Islet of Langerhans (tissue), 1 donor: Measurements from ENCODE around the gene TIGD1.
"Not testable (repeated sequence)": the region's sequence is repeated elsewhere in the genome, so short reads cannot be mapped to it uniquely, and the experiment has no call there.

ENCODE experiments used
- FAIRE-seq: peaks from one replicate; lab custom pipeline; 2011; peaks lifted over from hg19 to GRCh38; lab: Jason Lieb, UNC

The TIGD1 gene

DNA sequence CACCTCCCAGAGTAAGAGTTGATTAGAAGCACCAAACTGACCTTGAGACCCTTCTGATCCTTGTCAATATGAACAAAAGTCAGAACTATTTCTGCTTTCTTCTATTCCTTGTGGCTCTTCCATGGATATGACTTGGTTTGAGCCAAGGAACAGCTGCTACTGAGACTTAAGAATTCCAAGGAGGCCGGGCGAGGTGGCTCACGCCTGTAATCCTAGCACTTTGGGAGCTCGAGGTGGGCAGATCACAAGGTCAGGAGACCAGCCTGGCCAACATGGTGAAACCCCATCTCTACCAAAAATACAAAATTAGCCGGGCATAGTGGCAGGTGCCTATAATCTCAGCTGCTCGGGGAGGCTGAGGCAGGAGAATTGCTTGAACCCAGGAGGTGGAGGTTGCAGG is 20.1 kb upstream of the TIGD1 start:
- FAIRE-seq, result not testable (repeated sequence)

GRCh38 chr2:232569541-232569940 is 19.2 kb upstream of the TIGD1 start:
- no peak for FAIRE-seq

GRCh38 chr2:232568161-232568560 is 17.8 kb upstream of the TIGD1 start:
- FAIRE-seq, result no peak

DNA sequence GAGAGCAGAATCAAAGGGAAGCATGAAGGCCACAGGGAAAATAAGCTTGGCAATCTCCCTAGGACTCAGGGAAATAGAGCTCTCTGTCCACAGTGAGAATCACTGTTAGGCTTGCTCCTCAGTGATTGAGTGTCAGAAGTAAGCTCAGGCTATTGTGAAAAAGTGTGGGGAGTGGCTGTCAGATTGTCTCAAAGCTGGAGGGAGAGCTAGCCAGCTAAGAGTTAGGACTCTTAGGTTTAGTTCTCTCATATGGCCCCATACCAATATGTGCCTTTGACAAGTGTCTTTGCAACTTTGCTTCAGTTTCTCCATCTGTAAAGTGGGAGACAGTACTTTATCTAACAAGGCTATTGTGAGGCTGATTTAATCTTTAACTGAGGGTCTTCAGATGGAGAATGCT is 17.4 kb upstream of the TIGD1 start:
- no peak for FAIRE-seq

- FAIRE-seq, result no peak
These were observed 13.2 kb upstream of the TIGD1 start for GRCh38 chr2:232563580-232563979.

GRCh38 chr2:232562515-232563151 is 12.3 kb upstream of the TIGD1 start:
- FAIRE-seq, result no peak

DNA sequence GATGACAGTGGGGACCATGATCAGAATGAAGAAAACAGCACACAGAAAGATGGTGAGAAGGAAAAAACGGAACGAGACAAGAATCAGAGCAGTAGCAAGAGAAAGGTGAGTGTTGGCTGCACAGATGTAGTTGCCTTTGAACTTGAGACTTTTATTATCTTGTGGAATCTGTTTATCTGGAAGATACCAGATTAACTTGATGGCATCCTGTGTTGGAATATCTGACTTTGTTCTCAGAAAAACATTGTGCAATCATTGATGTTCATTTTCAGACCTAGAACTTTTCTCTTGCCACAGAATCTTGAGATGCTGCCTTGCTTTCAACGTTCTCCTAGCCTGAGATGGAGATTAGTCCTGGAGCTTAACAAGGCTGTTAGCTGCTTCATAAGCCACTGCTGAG is 6.1 kb upstream of the TIGD1 start:
- FAIRE-seq, result no peak

DNA sequence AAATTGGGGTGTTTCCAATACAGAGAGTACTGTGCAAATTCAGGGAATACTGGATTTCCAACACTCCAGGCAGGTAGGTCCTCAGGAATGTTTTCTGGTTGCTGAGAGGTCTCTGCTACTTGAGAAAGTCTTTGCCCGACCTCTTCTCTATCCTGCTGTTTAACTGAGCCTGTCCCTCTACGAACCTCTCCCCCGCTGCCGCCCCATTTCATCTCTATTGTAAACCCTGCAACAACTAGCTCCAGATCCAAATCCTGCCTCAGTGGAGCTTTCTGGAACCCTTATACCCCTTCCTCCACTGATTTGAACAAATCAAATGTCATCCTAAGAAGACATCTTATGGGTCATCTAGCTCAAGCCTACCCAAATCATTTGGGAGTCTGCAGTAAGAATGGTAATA is 1.4 kb upstream of the TIGD1 start:
- FAIRE-seq, result no peak

DNA sequence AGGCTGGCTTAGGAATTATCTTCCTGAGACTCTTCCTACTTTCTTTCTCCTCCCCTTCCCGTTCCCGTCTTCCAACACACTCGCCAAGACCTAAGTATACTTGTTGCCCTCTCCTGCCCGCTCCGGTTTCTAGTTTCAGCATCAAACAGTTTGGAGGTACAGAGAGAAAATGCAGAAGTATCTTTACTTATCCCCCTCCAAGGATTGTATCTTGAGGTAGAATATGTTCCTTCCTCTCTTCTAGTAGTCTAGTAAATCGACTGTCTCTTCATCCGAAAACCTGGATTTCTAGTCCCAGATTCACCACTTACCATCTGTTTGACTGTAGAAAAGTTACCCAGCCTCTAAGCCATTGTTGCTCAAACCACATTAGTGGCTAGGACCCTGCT is 887 bp upstream of the TIGD1 start:
- FAIRE-seq, result no peak

DNA sequence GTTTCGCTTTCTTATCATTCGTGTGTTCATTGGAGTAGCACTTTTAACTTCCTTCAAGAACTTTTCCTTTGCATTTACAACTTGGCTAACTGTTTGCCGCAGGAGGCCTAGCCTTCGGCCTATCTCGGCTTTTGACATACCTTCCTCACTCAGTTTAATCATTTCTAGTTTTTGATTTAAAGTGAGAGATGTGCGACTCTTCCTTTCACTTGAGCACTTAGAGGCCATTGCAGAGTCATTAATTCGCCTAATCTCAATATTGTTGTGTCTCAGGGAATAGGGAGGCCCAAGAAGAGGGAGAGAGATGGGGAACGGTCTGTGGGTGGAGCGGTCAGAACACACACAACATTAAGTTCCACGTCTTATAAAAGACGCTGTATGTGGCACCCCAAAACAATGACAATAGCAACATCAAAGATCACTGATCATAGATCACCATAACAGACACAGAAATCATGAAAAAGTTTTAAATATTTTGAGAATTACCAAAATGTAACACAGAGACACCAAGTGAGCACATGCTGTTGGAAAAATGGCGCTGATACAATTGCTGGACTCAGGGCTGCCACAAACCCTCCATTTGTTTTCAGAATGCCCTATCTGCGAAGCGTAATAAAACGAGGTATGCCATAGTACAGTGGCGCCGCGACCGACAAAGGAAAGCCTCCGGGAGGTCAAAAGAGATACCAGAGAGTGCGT is 553 bp downstream of the TIGD1 start:
- FAIRE-seq, result no peak

DNA sequence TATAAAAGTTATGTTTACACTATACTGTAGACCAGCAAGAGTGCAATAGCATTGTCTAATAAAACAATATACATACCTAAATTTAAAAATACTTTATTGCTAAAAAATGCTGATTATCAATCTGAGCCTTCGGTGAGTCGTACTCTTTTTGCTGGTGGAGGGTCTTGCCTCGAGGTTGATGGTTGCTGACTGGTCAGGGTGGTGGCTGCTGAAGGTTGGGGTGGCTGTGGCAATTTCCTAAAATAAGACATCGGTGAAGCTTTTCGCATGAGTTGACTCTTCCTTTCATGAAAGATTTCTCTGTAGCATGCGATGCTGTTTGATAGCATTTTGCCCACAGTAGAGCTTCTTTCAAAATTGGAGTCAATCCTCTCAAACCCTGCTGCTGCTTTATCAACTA is 2.4 kb downstream of the TIGD1 start:
- FAIRE-seq, result no peak

- no peak for FAIRE-seq
These were observed 4.6 kb downstream of the TIGD1 start for GRCh38 chr2:232545511-232546375.

DNA sequence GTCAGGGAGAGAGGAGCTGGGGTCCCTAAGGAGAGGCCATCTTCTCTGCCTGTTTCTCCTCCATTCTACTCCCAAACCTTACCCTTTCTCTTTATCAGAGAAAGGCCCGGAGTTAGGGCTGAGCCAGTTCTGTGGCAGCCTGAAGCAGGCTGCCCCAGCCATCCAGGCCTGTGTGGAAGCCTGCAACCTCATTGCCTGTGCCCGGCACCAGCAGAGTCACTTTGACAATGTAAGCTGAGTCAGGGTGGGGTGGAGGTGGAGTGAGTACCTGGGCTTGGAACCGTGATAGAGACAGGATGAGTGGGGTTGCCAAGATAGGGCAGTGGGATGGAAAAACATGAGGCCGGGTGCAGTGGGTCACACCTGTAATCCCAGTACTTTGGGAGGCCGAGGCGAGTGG is 5.7 kb downstream of the TIGD1 start:
- no peak for FAIRE-seq

DNA sequence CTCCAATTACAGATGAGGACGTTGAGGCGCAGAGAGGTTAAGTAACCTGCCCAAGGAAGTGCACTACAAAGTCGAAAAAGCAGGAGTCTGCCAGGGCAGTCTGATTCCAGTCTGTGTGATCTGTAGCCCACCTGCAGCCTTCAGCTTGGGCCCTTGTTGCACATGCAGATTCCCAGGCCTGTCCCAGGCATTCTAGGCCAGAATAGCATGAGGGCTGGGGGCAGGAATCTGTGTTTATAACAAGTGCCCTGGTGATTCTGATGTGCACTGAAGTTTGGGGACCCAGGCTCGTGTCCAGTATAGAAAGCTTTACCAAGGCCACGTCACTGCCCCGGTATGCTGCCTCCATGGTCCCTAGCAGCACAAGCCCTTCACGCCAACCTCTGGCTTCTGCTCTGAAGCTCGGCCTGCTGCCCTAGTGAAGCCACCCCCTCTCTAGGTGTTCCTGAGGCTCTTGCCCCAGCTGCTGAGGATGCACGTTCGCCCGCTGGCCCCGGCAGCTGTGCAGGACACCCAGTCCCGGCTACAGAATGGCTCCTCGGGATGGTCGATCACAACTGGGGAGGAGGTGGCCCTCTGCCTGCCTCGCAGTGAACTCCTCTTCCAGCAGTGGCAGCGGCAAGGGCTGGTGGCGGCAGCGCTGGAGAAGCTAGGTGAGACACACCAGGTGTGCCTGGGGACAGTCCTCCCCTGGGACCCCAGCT is 6.3 kb downstream of the TIGD1 start:
- no peak for FAIRE-seq

DNA sequence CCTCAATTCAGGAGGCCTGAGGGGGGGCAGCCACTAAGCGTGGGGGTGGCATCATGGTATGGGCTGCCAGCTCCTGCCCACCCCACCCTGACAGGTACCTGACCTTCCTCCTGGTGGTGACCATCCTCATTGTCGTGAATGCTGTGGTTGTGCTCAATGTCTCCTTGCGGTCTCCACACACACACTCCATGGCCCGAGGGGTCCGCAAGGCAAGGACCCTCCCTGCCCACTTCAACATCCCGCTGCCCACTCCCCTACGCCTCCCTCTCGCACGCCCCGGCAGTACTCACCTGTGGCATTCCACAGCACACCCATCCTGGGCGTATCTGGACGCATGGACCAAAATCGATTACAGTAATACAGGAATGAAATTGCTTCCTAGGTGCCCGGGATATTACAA is 6.9 kb downstream of the TIGD1 start:
- FAIRE-seq, result no peak

GRCh38 chr2:232542715-232543467 is 7.5 kb downstream of the TIGD1 start:
- no peak for FAIRE-seq

GRCh38 chr2:232541961-232542714 is 8.2 kb downstream of the TIGD1 start:
- FAIRE-seq, result no peak

DNA sequence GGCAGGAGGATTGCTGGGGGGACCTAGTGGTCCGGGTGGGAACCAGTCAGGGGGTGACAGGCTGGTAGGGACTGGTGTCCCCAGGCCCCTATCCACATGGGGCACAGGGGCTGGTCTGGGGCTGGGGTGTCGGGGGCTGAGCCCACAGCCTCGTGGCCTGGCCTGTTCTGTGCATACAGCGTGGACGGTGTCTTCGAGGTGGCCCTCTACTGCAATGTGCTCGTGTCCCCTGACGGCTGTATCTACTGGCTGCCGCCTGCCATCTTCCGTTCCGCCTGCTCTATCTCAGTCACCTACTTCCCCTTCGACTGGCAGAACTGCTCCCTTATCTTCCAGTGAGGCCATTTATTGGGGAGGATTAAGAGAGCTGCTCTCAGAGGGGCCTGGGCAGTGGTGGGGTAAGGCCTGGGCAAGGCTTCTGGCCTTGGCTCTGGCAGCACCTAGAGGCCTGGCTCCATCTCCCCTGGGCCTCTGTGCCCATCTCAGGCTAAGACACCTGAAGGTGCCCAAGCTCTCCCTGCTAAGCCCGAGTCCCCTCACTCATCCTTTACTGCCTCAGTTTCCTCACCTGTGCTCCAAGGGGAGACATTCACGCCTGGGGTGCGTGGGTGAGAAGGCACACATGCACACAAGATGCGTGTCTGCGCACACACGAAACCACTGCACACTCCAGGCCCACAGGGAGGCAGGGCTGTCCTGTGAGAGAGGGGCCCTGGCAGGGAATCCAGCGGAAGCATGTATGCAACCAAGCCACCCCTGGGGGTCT is 9.0 kb downstream of the TIGD1 start:
- FAIRE-seq, result no peak

- FAIRE-seq, result no peak
These were observed 9.8 kb downstream of the TIGD1 start for GRCh38 chr2:232540441-232541041.
